Measurements from ENCODE around the gene MYBPC3. TPM values are rescaled to one million over a fixed set of nuclear protein-coding genes. Genes with fewer than 3 reads are reported as not detected.

MYBPC3 gene
- total RNA-seq, 4 donors from 2014 or later: 0.21 to 0.57 TPM; not detected in 2

DNA sequence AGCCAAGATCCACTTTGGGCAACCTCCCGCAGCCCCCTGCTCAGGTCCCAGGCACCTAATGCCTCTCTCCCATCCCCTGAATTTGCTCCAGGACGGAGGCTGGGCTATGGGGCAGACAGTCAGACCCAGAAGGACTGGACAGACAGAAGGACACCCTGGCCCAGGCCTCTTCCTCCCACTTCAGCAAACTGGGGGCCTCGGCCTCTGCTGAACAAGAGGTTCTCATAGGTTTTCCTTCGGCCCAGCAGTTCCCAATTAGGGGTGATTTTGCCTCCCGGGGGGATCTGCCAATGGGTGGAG is 22.2 kb upstream of the MYBPC3 start:
- Histone ChIP-seq H3K27ac (no peak overlapping the region), H3K36me3 (no peaks in the 10 kb centered on the region), H3K27me3 (no peaks in the 10 kb centered on the region), H3K9me3 (no peaks in the 10 kb centered on the region), H3K4me3 (no peak overlapping the region), H3K4me1 (peaks cover 8% of the 10 kb centered on the region)
- 83% methylated on average over 3 of the region's 5 CpGs for WGBS
- TF ChIP-seq, protein P1, sequence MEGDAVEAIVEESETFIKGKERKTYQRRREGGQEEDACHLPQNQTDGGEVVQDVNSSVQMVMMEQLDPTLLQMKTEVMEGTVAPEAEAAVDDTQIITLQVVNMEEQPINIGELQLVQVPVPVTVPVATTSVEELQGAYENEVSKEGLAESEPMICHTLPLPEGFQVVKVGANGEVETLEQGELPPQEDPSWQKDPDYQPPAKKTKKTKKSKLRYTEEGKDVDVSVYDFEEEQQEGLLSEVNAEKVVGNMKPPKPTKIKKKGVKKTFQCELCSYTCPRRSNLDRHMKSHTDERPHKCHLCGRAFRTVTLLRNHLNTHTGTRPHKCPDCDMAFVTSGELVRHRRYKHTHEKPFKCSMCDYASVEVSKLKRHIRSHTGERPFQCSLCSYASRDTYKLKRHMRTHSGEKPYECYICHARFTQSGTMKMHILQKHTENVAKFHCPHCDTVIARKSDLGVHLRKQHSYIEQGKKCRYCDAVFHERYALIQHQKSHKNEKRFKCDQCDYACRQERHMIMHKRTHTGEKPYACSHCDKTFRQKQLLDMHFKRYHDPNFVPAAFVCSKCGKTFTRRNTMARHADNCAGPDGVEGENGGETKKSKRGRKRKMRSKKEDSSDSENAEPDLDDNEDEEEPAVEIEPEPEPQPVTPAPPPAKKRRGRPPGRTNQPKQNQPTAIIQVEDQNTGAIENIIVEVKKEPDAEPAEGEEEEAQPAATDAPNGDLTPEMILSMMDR (IDR thresholded peaks at IDR 0.05): no peak
- TF ChIP-seq POLR2A (IDR thresholded peaks at IDR 0.05): no peak
- TF ChIP-seq EP300 (IDR thresholded peaks at IDR 0.05): no peak
- TF ChIP-seq POLR2AphosphoS5 (IDR thresholded peaks at IDR 0.05): no peak
- DNase-seq (ENCODE audit: low spot score in 2 of 2): no peak

DNA sequence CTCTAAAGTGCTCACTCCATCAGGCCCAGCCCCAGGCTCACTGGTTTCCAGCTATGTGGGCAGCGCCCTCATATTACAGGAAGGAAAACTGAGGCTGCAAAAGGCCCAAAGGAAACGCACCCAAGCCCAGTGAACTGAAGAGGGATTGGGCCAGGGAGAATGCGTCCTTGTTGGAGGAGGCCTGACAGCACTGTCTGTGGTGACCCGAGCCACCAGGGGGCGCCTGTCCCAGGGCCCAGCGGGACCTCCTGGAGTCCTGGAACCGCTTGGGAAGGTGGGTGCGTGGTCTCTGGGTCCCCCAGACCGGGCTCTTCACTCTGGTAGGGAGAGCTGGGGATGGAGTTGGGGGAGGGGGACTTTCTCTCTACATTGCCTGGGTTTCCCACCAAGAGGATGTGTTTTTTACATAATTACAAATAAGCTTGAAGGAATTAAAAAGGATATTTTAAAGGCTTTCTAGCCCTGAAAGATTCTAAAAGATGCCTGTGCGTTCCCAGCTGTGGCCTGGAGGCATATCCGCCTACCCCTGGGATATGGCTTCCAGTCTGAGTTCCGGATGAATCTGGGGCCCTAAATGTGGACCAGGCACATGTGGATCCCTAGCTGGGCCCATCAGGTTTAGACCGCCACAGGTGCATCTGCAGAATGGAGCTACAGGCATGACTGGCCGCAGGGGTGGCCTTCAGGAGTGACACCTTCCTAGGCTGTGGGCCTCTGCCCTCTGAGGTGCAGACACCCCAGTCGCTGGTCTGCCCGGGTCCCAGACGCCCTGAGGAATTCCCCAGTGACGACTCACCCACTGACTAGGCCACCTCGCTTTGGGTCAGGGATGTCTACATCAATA is 21.6 kb upstream of the MYBPC3 start:
- H3K4me3 ChIP-seq: no peak overlapping the region

DNA sequence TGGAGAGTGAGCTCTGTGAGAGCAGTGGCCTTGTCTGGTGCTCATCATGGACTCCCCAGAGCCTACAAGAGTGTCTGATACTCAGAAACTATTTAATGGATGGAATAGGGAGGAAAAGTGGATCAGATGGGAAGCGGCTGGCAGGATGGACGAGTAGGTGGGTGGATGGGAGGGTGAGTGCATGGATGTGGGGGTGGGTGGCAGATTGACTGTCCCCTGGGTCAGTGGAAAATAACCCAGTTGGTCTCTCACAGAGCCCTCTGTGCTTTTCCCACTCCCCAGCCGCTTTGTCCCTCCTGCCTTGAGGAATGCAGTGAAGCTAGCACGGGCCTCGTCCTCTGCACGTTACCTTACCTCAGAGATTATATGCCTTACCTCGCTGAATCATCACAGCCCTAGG is 19.9 kb upstream of the MYBPC3 start:
- H3K9me3 ChIP-seq: no peaks in the 10 kb centered on the region
- peaks cover 8% of the 10 kb centered on the region for H3K4me1 ChIP-seq
- H3K27me3 ChIP-seq: no peaks in the 10 kb centered on the region
- DNase-seq (ENCODE audit: low spot score in 2 of 2): no peak
- no peaks in the 10 kb centered on the region for H3K36me3 ChIP-seq
- 66% methylated on average over 7 of the region's 7 CpGs for WGBS
- no peak overlapping the region for H3K27ac ChIP-seq
- H3K4me3 ChIP-seq: no peak overlapping the region
- TF ChIP-seq EP300 (IDR thresholded peaks at IDR 0.05): no peak
- TF ChIP-seq POLR2A (IDR thresholded peaks at IDR 0.05): no peak
- TF ChIP-seq, protein P1 (IDR thresholded peaks at IDR 0.05): no peak
- TF ChIP-seq POLR2AphosphoS5 (IDR thresholded peaks at IDR 0.05): no peak

More for the DNA sequence above, 21.6 kb upstream of the MYBPC3 start:
- H3K4me1 ChIP-seq: peaks cover 8% of the 10 kb centered on the region
- TF ChIP-seq, protein P1 (IDR thresholded peaks at IDR 0.05): peak; percentile 92 to 96
- TF ChIP-seq POLR2AphosphoS5 (IDR thresholded peaks at IDR 0.05) (no peak), EP300 (IDR thresholded peaks at IDR 0.05) (no peak), POLR2A (IDR thresholded peaks at IDR 0.05) (no peak)
- H3K27ac ChIP-seq: no peak overlapping the region
- WGBS: 28% methylated on average over 14 of the region's 19 CpGs
- H3K27me3 ChIP-seq: no peaks in the 10 kb centered on the region
- DNase-seq (ENCODE audit: low spot score in 2 of 2): peak in 1 of 2 donors; percentile 88
- no peaks in the 10 kb centered on the region for H3K36me3 ChIP-seq
- no peaks in the 10 kb centered on the region for H3K9me3 ChIP-seq

DNA sequence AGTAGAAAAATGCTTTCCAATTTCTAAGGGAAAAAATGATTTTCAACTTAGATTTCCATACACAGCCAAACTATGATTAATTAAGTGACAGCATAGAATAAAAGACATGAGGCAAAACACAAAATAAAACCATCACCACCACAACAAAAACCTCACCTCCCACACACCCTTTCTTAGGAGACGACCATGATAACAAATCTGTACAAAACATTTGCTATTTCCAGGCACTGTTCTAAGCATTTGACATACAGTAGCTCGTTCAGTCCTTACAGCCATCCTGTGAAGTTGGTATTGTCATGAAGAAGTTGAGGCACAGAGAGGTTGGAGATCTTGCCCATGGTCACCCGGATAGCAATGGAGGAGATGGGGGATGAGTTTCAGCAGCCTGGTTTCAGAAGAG is 17.2 kb upstream of the MYBPC3 start:
- Histone ChIP-seq H3K4me1 (peaks cover 5% of the 10 kb centered on the region), H3K27ac (peak overlapping the region; percentile 41), H3K27me3 (no peaks in the 10 kb centered on the region), H3K36me3 (no peaks in the 10 kb centered on the region), H3K4me3 (no peak overlapping the region), H3K9me3 (no peaks in the 10 kb centered on the region)
- TF ChIP-seq EP300 (IDR thresholded peaks at IDR 0.05) (no peak), POLR2A (IDR thresholded peaks at IDR 0.05) (no peak), POLR2AphosphoS5 (IDR thresholded peaks at IDR 0.05) (no peak)
- TF ChIP-seq, protein P1 (IDR thresholded peaks at IDR 0.05): no peak
- 49% methylated on average over 3 of the region's 3 CpGs for WGBS
- DNase-seq (ENCODE audit: low spot score in 2 of 2): no peak

DNA sequence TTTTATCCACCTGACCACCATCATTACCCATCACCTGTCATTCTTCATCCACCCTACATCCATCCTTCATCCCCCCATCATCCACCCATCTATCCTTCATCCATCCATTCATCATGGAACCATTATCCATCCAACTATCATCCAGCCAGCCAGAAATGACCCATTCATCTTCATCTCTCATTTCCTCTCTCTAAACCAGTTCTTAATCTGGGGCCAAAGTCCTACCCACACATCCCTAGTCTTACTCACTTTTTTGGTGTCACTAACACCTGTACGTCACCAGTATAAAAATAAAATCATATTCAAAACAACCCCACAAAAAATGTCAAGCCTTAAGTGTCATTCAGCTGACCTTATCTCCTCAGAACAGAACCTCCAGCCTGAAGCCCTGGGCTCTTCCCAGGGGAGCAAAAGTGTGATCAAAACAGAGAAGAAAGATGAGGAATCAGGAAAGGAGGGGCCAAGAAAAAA is 13.6 kb upstream of the MYBPC3 start:
- DNase-seq (ENCODE audit: low spot score in 2 of 2): no peak
- H3K27ac ChIP-seq: no peak overlapping the region
- WGBS: 79% methylated on average over 1 of the region's 1 CpG
- H3K4me1 ChIP-seq: peaks cover 2% of the 10 kb centered on the region
- H3K4me3 ChIP-seq: no peak overlapping the region
- no peak for TF ChIP-seq POLR2A (IDR thresholded peaks at IDR 0.05)
- TF ChIP-seq, protein P1 (IDR thresholded peaks at IDR 0.05): no peak
- TF ChIP-seq EP300 (IDR thresholded peaks at IDR 0.05): no peak
- no peak for TF ChIP-seq POLR2AphosphoS5 (IDR thresholded peaks at IDR 0.05)
- H3K36me3 ChIP-seq: no peaks in the 10 kb centered on the region
- no peaks in the 10 kb centered on the region for H3K27me3 ChIP-seq
- H3K9me3 ChIP-seq: no peaks in the 10 kb centered on the region
